Astrocyte (in vitro differentiated cells and primary cell): Measurements from ENCODE around the gene CMIP. TPM values are rescaled to one million over a fixed set of nuclear protein-coding genes. Genes with fewer than 3 reads are reported as not detected.

Experiments used
- DNase-seq: peaks from one replicate; pipeline ENCODE4 v3.0.0-alpha.2; 2010; ENCODE audit warnings: low read depth
- FAIRE-seq: peaks from 2 replicates; lab custom pipeline; 2011; peaks lifted over from hg19 to GRCh38; lab: Jason Lieb, UNC
- H2AFZ ChIP-seq: 2 replicates; pipeline ENCODE4 v1.6.0; 2012; ENCODE audit warnings: low read depth, low read length, inconsistent platforms
- H3K27ac ChIP-seq: 2 replicates; pipeline ENCODE4 v1.5.1; 2011; ENCODE audit warnings: low read depth, low read length, inconsistent platforms
- H3K27me3 ChIP-seq: 2 replicates; pipeline ENCODE4 v1.6.0; 2011; ENCODE audit warnings: low read length, inconsistent platforms; ENCODE audit not compliant: insufficient read depth
- H3K36me3 ChIP-seq: 2 replicates; pipeline ENCODE4 v1.5.1; 2011; ENCODE audit warnings: low read length, inconsistent platforms; ENCODE audit not compliant: insufficient read depth
- H3K4me1 ChIP-seq: 2 replicates; pipeline ENCODE4 v1.5.1; 2011; ENCODE audit warnings: low read length, inconsistent platforms; ENCODE audit not compliant: insufficient read depth
- H3K4me2 ChIP-seq: 2 replicates; pipeline ENCODE4 v1.6.0; 2012; ENCODE audit warnings: low read length, inconsistent platforms
- H3K4me3 ChIP-seq: 2 replicates; pipeline ENCODE4 v1.5.1; 2011; ENCODE audit warnings: low read depth, mild to moderate bottlenecking, low read length, inconsistent platforms; ENCODE audit not compliant: insufficient read depth
- H3K79me2 ChIP-seq: 2 replicates; pipeline ENCODE4 v1.6.0; 2012; ENCODE audit warnings: mild to moderate bottlenecking, low read length, inconsistent platforms; ENCODE audit not compliant: insufficient read depth
- H3K9ac ChIP-seq: 2 replicates; pipeline ENCODE4 v1.6.0; 2012; ENCODE audit warnings: mild to moderate bottlenecking, low read length, inconsistent platforms
- H3K9me3 ChIP-seq: 2 replicates; pipeline ENCODE4 v1.5.1; 2012; ENCODE audit warnings: low read depth, mild to moderate bottlenecking, low read length, inconsistent platforms; ENCODE audit not compliant: insufficient read depth
- H4K20me1 ChIP-seq: 2 replicates; pipeline ENCODE4 v1.6.0; 2012; ENCODE audit warnings: low read length, inconsistent platforms; ENCODE audit not compliant: insufficient read depth
- H3K27ac Mint-ChIP-seq: one replicate; pipeline ENCODE4 v1.8.0; 2021; ENCODE audit warnings: mild to moderate bottlenecking, mixed read lengths; ENCODE audit not compliant: unreplicated experiment
- H3K27me3 Mint-ChIP-seq: one replicate; pipeline ENCODE4 v1.8.0; 2021; ENCODE audit warnings: low read depth, mixed read lengths; ENCODE audit not compliant: unreplicated experiment
- H3K36me3 Mint-ChIP-seq: one replicate; pipeline ENCODE4 v1.8.0; 2021; ENCODE audit warnings: low read depth, mixed read lengths; ENCODE audit not compliant: unreplicated experiment
- H3K4me1 Mint-ChIP-seq: one replicate; pipeline ENCODE4 v1.8.0; 2021; ENCODE audit warnings: low read depth, mixed read lengths; ENCODE audit not compliant: unreplicated experiment
- H3K4me3 Mint-ChIP-seq: one replicate; pipeline ENCODE4 v1.8.0; 2021; ENCODE audit warnings: mild to moderate bottlenecking, moderate library complexity, mixed read lengths; ENCODE audit not compliant: unreplicated experiment
- H3K9me3 Mint-ChIP-seq: one replicate; pipeline ENCODE4 v1.8.0; 2021; ENCODE audit warnings: mild to moderate bottlenecking, mixed read lengths; ENCODE audit not compliant: unreplicated experiment
- CTCF ChIP-seq: IDR thresholded peaks from 2 replicates; pipeline ENCODE4 v1.5.1; 2011; ENCODE audit warnings: low read depth, mild to moderate bottlenecking, inconsistent platforms, low read length, moderate library complexity; ENCODE audit not compliant: insufficient read depth
- EZH2 ChIP-seq: IDR thresholded peaks from 2 replicates; pipeline ENCODE4 v1.6.1; 2012; ENCODE audit warnings: mild to moderate bottlenecking, low read length, inconsistent platforms; ENCODE audit not compliant: insufficient read depth
- total RNA-seq: library from RNA; stranded (reverse); gene quantifications from 2 replicates; pipeline ENCODE4 v1.2.1, GENCODE V29; 2021

The CMIP gene
- total RNA-seq, 1 donor from 2014 or later = 71.5 TPM

GRCh38 chr16:81451753-81452680 lies 7.4 kb downstream of the CMIP start:
- Histone ChIP-seq H3K9ac (no peak overlapping the region), H2AFZ (no peak overlapping the region), H3K27me3 (no peaks in the 10 kb centered on the region), H3K4me2 (no peak overlapping the region), H3K4me3 (no peak overlapping the region), H3K4me1 (peaks cover 22% of the 10 kb centered on the region), H3K79me2 (peaks cover 100% of the 10 kb centered on the region), H4K20me1 (peaks cover 100% of the 10 kb centered on the region), H3K36me3 (no peaks in the 10 kb centered on the region), H3K9me3 (no peaks in the 10 kb centered on the region), H3K27ac (no peak overlapping the region)
- no peaks in the 10 kb centered on the region for H3K9me3 Mint-ChIP-seq
- no peak overlapping the region for H3K27ac Mint-ChIP-seq
- DNase-seq (no peak), FAIRE-seq (no peak)
- TF ChIP-seq CTCF (no peak), EZH2 (no peak)
- H3K36me3 Mint-ChIP-seq = peaks cover 9% of the 10 kb centered on the region
- peaks cover 39% of the 10 kb centered on the region for H3K4me1 Mint-ChIP-seq
- H3K4me3 Mint-ChIP-seq = peak overlapping the region; percentile 41
- no peaks in the 10 kb centered on the region for H3K27me3 Mint-ChIP-seq

- H3K27ac ChIP-seq = no peak overlapping the region
- no peaks in the 10 kb centered on the region for H3K27me3 ChIP-seq
- TF ChIP-seq CTCF (no peak), EZH2 (no peak)
- peaks cover 100% of the 10 kb centered on the region for H3K79me2 ChIP-seq
- Mint-ChIP-seq H3K4me3 (peak overlapping the region; percentile 34), H3K4me1 (peaks cover 45% of the 10 kb centered on the region), H3K9me3 (no peaks in the 10 kb centered on the region), H3K27ac (no peak overlapping the region), H3K27me3 (no peaks in the 10 kb centered on the region), H3K36me3 (peaks cover 9% of the 10 kb centered on the region)
- peaks cover 98% of the 10 kb centered on the region for H4K20me1 ChIP-seq
- H3K9me3 ChIP-seq = no peaks in the 10 kb centered on the region
- no peak overlapping the region for H2AFZ ChIP-seq
- H3K9ac ChIP-seq = no peak overlapping the region
- H3K36me3 ChIP-seq = no peaks in the 10 kb centered on the region
- H3K4me1 ChIP-seq = peaks cover 24% of the 10 kb centered on the region
- H3K4me3 ChIP-seq = no peak overlapping the region
- no peak overlapping the region for H3K4me2 ChIP-seq
- FAIRE-seq (no peak), DNase-seq (no peak)
Observed at GRCh38 chr16:81453091-81453728, 8.6 kb downstream of the CMIP start.
